D721Med (cell line): ENCODE results near the gene FOXP1.

Experiments
- DNase-seq: peaks from one replicate; pipeline ENCODE4 v3.0.0; 2011; ENCODE audit warnings: low spot score; ENCODE audit not compliant: insufficient read length
- FAIRE-seq: peaks from 2 replicates; lab custom pipeline; 2011; peaks lifted over from hg19 to GRCh38; lab: Jason Lieb, UNC
- TF ChIP-seq, protein P1 (sequence below): IDR thresholded peaks from 2 replicates; pipeline ENCODE4 v1.5.1; 2012; ENCODE audit warnings: mild to moderate bottlenecking, control low read depth; ENCODE audit not compliant: insufficient read depth; ENCODE audit errors: missing control alignments

Gene FOXP1

DNA sequence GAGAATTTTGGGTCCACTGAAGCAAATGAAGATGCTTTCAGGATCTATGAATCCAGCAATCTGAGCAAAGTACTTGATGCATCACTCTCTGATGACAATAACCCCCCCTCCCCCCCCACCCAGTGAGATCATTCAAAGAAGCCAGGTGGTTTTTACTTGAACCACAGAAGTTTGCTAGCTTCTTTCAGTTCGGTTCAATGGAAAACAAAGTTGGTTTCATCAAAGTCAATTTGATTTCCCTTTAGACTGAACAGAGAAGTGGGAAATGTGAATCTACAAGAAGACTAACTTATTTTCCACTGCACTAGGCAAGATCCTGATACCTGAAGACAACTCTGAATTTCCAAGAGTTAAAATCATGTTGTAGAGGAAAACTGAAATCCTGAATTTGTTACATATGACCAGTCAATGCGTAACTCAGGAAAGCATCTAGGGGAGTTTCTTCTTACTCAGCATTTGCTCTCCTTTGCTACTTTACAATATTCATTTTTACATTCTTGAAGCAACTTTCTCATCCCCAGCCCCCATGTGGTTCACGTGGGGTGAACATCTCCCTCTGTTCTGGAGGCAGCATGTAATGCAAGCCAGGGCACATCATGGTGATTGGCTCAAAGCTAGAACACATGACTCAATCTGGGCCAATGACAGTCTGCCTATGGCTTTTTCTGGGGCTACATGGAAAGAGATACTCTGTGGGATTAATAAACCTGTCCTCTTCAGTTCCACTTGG, 572.6 kb downstream of the FOXP1 start:
- no peak for DNase-seq
- FAIRE-seq = no peak
- TF ChIP-seq, protein P1, sequence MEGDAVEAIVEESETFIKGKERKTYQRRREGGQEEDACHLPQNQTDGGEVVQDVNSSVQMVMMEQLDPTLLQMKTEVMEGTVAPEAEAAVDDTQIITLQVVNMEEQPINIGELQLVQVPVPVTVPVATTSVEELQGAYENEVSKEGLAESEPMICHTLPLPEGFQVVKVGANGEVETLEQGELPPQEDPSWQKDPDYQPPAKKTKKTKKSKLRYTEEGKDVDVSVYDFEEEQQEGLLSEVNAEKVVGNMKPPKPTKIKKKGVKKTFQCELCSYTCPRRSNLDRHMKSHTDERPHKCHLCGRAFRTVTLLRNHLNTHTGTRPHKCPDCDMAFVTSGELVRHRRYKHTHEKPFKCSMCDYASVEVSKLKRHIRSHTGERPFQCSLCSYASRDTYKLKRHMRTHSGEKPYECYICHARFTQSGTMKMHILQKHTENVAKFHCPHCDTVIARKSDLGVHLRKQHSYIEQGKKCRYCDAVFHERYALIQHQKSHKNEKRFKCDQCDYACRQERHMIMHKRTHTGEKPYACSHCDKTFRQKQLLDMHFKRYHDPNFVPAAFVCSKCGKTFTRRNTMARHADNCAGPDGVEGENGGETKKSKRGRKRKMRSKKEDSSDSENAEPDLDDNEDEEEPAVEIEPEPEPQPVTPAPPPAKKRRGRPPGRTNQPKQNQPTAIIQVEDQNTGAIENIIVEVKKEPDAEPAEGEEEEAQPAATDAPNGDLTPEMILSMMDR = no peak

- DNase-seq = no peak
- no peak for FAIRE-seq
- TF ChIP-seq, protein P1 = no peak
Measured at GRCh38 chr3:71008350-71008935, 575.1 kb downstream of the FOXP1 start.

DNA sequence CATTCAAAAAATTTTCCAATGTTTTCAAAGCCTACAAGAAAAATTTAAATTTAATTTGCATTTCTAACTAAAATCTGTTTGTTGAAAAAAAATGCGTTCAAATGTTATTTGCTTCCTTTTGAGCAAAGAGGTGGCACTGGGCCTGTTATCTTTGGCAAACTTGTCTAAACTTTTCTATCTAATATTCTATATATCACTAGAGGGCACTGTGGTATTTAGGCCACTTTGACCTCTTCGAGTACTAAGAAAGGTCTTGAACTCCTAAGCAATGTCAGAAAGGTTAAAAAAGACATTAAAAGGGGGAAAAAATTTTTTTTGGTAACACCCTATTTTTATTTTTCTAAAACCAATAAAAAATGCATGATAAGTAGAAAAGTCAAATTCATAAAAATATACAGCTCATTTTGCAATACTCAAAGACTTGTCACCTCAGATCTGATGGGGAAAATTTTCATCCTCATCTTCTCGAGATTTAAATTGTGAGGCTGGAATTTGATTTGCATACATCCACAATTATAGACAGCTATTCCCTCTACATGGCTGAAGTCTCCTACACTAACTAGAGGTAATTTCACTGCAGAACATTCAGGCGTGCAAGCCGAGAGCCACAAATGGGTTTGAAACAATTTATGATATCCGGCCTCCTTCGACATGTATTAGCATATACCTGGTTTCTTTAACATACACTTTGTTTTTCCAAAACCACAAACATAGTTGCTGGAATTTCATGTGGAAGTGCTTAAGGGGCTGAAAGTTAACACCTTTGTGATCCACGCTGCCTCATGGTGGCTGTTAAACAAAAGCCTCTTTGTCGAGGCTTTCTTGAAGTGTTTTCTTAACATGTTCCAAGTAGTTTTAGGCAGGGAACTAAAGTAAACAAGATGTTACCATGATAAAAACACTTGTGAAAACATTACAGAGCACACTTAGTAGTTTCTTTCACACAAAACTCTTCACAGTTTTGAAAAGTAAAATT, 576.4 kb downstream of the FOXP1 start:
- TF ChIP-seq, protein P1 = peak; percentile 56
- DNase-seq (no peak), FAIRE-seq (no peak)

- FAIRE-seq = no peak
- TF ChIP-seq, protein P1 = no peak
- DNase-seq = no peak
Measured at GRCh38 chr3:71005702-71006321, 577.7 kb downstream of the FOXP1 start.

DNA sequence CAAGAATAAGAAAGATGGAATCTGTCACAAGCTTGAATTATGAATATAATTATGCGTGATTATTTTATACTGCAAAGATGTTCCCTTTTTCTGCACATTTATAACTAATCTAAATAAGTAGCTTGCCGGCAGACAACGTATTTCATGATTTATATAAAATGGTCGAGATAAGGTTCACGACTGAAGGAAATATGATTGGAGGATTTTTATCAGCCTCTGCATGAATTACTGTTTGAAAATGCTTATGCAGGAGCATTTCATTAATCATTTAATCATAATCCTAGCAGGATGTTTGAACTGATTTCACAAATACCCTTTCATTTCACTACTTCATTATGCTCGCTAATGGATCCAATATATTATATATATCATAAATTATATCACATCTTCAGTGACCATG, 580.0 kb downstream of the FOXP1 start:
- TF ChIP-seq, protein P1 = no peak
- FAIRE-seq (no peak), DNase-seq (no peak)

- no peak for DNase-seq
- no peak for FAIRE-seq
- TF ChIP-seq, protein P1 = no peak
Measured at GRCh38 chr3:71002298-71002697, 581.2 kb downstream of the FOXP1 start.
